Measurements from ENCODE around the gene MZF1. TPM values are rescaled to one million over a fixed set of nuclear protein-coding genes. Genes with fewer than 3 reads are reported as not detected.

Gene MZF1
- total RNA-seq, 2 experiments from 2014 or later, result 21.0 to 21.1 TPM

DNA sequence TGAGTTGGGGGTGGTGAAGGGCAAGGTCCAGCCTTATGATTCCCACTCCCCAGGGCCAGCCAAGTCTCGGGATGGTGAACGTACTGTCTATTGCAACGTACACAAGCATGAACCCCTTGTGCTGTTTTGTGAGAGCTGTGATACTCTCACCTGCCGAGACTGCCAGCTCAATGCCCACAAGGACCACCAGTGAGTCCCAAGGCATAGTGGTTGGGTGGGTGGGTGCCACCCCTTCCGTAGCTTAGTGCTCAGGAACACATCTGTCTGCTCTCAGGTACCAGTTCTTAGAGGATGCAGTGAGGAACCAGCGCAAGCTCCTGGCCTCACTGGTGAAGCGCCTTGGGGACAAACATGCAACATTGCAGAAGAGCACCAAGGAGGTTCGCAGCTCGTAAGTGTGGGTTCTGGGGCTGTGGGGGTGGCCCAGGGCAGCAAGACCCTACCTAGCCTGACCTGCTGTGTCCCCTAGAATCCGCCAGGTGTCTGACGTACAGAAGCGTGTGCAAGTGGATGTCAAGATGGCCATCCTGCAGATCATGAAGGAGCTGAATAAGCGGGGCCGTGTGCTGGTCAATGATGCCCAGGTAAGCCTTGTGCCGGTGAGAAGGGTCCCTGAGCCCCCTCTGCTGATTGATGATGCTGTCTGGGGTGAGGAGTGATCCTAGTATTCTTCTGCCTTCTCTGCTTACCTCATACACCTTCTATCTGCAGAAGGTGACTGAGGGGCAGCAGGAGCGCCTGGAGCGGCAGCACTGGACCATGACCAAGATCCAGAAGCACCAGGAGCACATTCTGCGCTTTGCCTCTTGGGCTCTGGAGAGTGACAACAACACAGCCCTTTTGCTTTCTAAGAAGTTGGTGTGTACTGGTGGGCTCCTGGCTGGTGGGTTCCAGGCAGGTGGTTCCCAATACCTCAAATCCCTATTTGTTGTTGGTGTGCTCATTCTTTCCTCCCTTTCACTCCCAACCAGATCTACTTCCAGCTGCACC lies 25.5 kb downstream of the MZF1 start:
- H3K4me3 Mint-ChIP-seq, result peak overlapping the region; percentile 95
- ChIA-PET CTCF (no interaction called here), POLR2A (interaction anchor here (0.8 to 1.2 kb wide), 2 partner anchors 25 to 28 kb away, joined by 3 read pairs; partner anchors contain the start of genes MZF1 and ZBTB45)
- H3K27ac Mint-ChIP-seq, result peak overlapping the region; percentile 91
- Histone ChIP-seq H3K36me3 (ENCODE audit: insufficient read depth, low read length) (peaks cover 73% of the 10 kb centered on the region), H3K27me3 (ENCODE audit: control insufficient read depth in 1 of 2, insufficient read depth in 2 of 2, low read length in 2 of 2) (no peaks in the 10 kb centered on the region), H3K4me3 (ENCODE audit: low read length) (no peak overlapping the region), H3K9me3 (ENCODE audit: control insufficient read depth in 1 of 2, insufficient read depth in 1 of 2, low read length in 2 of 2) (no peaks in the 10 kb centered on the region), H3K27ac (ENCODE audit: low read depth in 1 of 2, low read length in 2 of 2) (no peak overlapping the region), H3K4me1 (ENCODE audit: insufficient read depth, low read length) (peaks cover 45% of the 10 kb centered on the region)
- H3K4me1 Mint-ChIP-seq (ENCODE audit: low read depth), result peaks cover 42% of the 10 kb centered on the region
- no peaks in the 10 kb centered on the region for H3K9me3 Mint-ChIP-seq
- no peaks in the 10 kb centered on the region for H3K27me3 Mint-ChIP-seq
- H3K36me3 Mint-ChIP-seq (ENCODE audit: low read depth), result peaks cover 85% of the 10 kb centered on the region
- DNase-seq (no peak), ATAC-seq (ENCODE audit: poor library complexity) (no peak)
- TF ChIP-seq CTCF (IDR thresholded peaks at IDR 0.05), result no peak
- intact Hi-C loops (cut with DNase I, micrococcal nuclease), result no loop called here

DNA sequence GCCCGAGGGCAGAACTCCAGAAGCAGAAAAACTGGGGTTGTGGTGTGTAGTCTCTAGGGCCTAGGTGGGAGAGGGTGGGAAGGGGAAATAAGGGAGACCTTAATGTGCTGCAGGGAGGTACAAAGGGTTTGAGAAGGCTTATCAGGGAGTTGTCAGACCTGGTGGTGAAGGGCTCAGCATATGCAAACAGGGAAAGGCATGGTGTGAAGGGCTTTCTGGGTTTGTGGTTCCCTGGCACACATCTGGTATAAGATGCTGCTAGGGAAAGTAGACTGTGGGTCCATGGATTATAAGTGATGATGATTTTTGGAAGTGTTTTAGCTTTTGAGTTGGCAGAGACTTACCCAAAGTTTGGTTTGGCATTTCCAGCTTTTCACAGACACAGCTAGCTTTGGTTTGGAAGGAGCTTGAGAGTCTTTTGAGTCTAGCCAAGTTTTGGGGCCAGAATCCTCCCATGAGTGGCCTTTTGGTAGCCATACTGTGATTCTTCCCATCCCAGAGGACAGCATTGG lies 27.1 kb downstream of the MZF1 start:
- peak overlapping the region in 1 of 2 donors; percentile 15 for H3K27ac ChIP-seq (ENCODE audit: low read depth in 1 of 2, low read length in 2 of 2)
- peaks cover 57% of the 10 kb centered on the region for H3K36me3 ChIP-seq (ENCODE audit: insufficient read depth, low read length)
- no peaks in the 10 kb centered on the region for H3K27me3 Mint-ChIP-seq
- DNase-seq, result no peak
- ATAC-seq (ENCODE audit: poor library complexity), result no peak
- H3K9me3 Mint-ChIP-seq, result no peaks in the 10 kb centered on the region
- peak overlapping the region; percentile 70 for H3K4me3 ChIP-seq (ENCODE audit: low read length)
- H3K9me3 ChIP-seq (ENCODE audit: control insufficient read depth in 1 of 2, insufficient read depth in 1 of 2, low read length in 2 of 2), result no peaks in the 10 kb centered on the region
- ChIA-PET CTCF (interaction anchor here (3.3 kb wide), 1 partner anchor 27 kb away, joined by 34 read pairs; the partner anchor contains the start of gene ZBTB45), POLR2A (interaction anchor here (1.2 to 3.2 kb wide), 3 partner anchors 8 to 32 kb away, joined by 3 to 64 read pairs (median 4); partner anchors contain the start of gene CHMP2A)
- intact Hi-C loops (cut with DNase I, micrococcal nuclease), result no loop called here
- peaks cover 42% of the 10 kb centered on the region for H3K4me1 ChIP-seq (ENCODE audit: insufficient read depth, low read length)
- H3K36me3 Mint-ChIP-seq (ENCODE audit: low read depth), result peaks cover 69% of the 10 kb centered on the region
- H3K27me3 ChIP-seq (ENCODE audit: control insufficient read depth in 1 of 2, insufficient read depth in 2 of 2, low read length in 2 of 2), result no peaks in the 10 kb centered on the region
- H3K4me3 Mint-ChIP-seq, result peak overlapping the region; percentile 95
- no peak for TF ChIP-seq CTCF (IDR thresholded peaks at IDR 0.05)
- peak overlapping the region; percentile 91 for H3K27ac Mint-ChIP-seq
- H3K4me1 Mint-ChIP-seq (ENCODE audit: low read depth), result peaks cover 39% of the 10 kb centered on the region

GRCh38 chr19:58545286-58546018 lies 27.7 kb downstream of the MZF1 start:
- intact Hi-C loops (cut with DNase I, micrococcal nuclease), result no loop called here
- ChIA-PET CTCF (interaction anchor here (3.3 kb wide), 1 partner anchor 26 kb away, joined by 34 read pairs; the partner anchor contains the start of gene ZBTB45), POLR2A (interaction anchor here (1.2 to 3.2 kb wide), 6 partner anchors 9 to 32 kb away, joined by 3 to 64 read pairs (median 22); partner anchors contain the start of genes CHMP2A, UBE2M and ZBTB45)
- H3K4me1 Mint-ChIP-seq (ENCODE audit: low read depth), result peaks cover 39% of the 10 kb centered on the region
- no peaks in the 10 kb centered on the region for H3K27me3 Mint-ChIP-seq
- H3K9me3 ChIP-seq (ENCODE audit: control insufficient read depth in 1 of 2, insufficient read depth in 1 of 2, low read length in 2 of 2), result no peaks in the 10 kb centered on the region
- H3K27ac Mint-ChIP-seq, result peak overlapping the region; percentile 91
- no peaks in the 10 kb centered on the region for H3K27me3 ChIP-seq (ENCODE audit: control insufficient read depth in 1 of 2, insufficient read depth in 2 of 2, low read length in 2 of 2)
- no peaks in the 10 kb centered on the region for H3K9me3 Mint-ChIP-seq
- peaks cover 51% of the 10 kb centered on the region for H3K36me3 ChIP-seq (ENCODE audit: insufficient read depth, low read length)
- H3K4me3 Mint-ChIP-seq, result peak overlapping the region; percentile 95
- peaks cover 63% of the 10 kb centered on the region for H3K36me3 Mint-ChIP-seq (ENCODE audit: low read depth)
- no peak for TF ChIP-seq CTCF (IDR thresholded peaks at IDR 0.05)
- ATAC-seq (ENCODE audit: poor library complexity), result no peak
- H3K4me3 ChIP-seq (ENCODE audit: low read length), result peak overlapping the region; percentile 70
- peak in 2 of 14 experiments; percentile 35 to 43 for DNase-seq
- H3K27ac ChIP-seq (ENCODE audit: low read depth in 1 of 2, low read length in 2 of 2), result peak overlapping the region; percentile 18 to 50
- peaks cover 42% of the 10 kb centered on the region for H3K4me1 ChIP-seq (ENCODE audit: insufficient read depth, low read length)
